ENCODE data around the gene SIRT7.
A peak's percentile ranks its signal among the peaks of the same experiment; 100 is the strongest.

The SIRT7 gene

DNA sequence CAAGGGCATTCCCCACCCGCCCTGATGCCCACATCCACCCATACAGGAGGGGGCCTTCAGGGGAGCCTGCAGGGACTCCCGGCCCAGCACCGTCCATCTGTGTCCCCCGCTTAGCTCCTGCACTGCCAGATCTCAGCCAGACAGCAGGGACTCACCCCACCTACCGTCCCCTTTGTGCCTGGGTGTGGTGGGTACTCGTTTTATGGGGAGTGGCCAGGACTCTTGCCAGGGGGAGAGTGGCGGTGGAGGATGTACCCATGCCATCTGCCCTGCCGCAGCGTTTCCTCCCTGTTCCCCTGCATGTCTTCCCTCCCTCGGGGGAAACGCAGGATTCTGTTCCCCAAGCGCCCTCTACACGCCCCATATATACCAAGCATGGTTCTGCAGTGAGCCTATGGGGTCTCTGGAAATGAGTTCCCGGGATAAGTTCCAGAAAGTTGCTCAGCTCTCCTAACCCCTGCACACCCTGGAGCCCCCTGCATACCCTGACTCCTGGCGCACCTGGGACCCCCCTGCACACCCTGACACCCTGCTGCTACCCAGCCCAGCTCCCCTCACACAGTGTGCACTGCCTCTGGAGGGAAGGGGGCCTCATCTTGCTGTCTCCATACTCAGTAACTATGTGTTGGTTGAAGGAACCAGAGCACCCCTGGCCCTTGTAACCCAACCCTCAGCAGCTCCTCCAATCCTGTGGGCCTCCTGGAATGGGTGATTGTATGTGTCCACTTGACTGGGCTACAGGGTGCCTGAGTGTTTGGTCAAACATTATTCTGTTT is 13.8 kb upstream of the SIRT7 start:
- no peak for DNase-seq

DNA sequence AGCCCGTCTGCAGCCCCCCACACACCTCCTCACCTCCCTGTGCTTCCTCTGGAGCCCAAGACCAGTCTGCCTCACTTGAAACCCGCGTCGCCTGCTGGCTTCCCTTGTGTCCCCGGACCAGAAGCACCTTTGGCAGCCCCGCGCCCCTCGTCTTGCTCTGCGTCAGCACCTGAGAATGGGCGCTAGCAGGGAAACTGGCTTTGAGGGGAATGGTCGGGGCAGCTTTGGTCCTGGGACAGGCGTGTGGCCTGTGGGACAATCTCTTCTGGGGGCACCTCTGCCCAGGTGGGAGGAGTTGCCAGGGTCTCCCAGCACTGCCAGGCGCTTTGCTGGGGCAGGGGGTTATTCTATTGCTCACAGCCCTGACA is 13.2 kb upstream of the SIRT7 start:
- DNase-seq: no peak

DNA sequence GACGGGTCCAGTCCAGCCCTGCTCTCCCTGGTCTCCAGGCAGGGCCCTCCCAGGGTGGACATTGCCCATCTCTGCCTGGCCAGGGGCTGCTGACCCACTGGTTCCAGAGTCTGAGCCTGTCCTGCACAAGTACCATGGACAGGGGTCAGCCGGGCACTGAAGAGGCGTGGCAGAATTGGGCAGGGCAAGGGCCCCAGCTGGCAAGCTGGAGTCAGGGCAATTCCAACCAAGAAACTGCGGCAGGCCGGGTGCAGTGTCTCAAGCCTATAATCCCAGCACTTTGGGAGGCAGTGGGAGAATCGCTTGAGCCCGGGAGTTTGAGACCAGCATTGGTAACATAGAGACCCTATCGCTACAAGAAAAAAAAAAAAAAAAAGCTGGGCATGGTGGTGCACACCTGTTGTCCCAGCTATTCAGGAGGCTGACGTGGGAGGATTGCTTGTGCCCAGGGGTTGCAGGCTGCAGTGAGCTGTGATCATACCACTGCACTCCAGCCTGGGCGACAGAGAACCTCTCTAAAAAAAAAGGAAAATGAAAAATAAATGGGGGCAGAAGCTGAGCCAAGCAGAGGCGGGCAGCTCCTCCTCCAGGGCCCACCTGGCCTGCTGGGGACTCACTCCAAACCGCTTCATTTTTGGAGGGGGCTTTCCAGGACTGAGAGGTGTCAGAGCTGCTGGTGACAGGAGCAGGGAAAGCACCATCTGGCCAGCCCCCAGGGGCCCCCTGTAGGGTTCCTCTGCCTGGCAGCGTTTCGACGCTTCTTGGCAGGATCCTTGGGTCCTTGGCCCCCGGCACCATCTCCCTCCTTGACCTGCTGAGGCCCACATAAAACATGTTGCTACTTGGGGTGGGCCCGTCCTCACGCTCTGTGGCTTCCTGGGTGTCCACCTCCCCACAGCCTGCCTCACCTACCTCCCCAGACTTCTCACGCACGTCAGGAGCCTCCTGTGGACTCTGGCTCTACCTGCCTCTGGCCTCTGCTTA is 12.5 kb upstream of the SIRT7 start:
- no peak for DNase-seq

DNA sequence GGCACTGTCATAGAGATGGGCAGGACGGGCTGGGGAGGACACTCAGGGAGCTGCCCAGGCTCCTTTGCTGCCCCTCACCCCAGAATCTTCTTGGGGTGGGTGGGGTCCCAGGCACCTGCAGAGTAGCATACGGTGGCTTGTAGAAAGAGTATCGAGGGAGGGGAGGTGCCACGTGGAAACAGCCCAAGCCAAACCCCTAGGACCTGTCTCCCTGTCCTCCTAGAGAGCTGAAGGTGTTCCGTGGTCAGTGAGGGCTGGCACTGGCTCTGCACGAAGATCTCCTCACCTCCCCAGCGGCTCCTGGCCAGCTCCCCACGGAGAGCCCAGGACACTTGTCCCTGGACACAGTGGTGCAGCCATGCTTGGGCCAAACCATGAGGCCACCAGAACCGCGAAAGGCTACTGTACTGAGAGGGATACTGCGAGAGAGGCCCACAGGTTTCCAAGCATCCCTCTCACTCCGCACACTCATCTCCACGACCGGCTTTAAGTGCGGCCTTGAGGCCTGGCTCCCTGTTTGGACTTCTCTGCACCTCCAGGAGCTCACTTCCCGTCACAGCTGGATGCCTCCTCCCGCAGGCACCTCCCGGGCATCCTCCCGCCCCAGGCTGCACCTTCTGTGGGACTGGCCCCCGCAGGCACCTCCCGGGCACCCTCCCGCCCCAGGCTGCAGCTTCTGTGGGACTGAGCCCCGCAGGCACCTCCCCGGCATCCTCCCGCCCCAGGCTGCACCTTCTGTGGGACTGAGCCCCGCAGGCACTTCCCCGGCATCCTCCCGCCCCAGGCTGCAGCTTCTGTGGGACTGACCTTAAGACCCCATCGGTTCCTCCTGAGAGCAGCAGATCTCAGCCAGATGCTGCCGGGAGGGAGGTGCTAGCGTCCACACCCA is 11.5 kb upstream of the SIRT7 start:
- no peak for DNase-seq

DNA sequence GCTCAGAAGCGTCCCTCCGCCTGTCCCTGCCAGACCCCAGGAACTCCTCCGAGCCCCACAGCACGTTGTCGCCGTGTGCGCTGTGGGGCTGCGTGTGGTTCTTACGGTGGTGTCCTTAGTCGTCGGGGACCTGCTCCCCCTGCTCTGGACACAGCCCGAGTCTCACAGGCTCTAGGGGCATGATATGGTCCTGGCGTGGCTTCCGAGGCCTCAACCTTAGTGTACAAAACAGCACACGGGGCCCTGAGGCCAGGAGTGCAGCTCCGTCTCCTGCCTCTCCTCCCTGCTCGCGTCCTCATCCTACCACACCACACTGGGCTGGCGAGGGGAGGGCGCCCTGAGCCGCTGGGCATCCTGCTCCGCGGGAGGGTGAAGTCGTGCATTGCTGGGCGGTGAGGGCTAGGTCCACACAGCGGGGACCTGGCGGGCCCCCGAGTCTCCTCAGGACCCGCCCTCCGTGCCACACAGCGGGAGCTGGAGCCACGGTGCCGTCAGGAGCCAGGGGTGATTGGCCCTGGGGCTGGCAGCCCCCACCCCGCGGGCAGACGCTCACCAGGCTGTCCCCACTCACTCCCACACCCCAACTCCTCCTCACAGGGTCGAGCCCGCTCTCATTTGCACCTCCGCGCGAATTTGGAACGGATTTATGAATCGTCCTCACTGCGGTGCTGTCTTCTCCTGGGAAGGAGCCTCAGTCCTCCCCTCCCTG is 10.7 kb upstream of the SIRT7 start:
- DNase-seq: no peak

DNA sequence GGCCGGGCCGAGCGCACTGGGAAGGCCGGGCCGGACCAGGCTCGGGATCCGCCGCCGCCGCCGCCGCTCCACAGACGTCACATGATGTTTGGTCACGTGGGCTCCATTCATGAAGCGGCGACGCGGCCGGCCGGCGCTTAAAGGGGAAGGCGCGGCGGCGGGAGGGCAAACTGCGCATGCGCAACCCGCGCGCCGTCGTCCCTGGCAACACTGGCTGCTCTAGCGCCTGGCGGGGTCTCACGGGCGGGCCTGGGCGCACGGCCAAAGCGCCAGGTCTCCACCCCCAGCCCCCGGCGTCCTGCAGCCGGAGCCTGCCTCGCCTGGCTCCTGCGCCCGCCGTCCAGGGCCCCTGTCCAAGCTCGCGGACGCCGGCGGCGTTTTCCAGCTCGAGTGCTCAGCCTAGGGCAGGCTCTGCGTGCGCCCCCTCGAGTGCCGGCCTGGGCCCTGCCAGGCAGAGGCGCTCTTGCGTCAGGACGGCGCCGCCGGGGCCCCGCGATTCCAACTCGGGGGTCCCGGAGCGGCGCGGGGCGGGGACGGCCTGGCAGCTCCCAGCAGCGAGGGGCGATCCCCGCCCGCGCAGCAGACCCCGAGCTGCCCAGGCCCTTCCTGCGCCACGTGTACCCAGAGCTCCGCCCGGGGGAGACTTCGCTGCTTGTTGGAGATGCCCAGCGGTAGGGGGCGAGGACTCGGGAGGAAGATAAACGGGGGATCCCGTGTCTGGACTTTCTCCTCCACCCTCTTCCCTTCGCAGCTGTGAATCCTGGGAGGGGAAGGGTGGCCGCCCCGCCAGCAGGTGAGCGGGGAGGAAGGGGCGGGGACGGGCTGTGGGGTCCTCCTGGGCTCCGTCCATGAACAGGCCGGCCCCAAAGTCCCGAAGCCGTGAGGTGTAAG is 9.9 kb upstream of the SIRT7 start, which contains the start of gene MAFG:
Gene MAFG (minus strand): TSS at position 83 of the 891 bp plus-strand sequence. CDS start 4,550 bp downstream, outside the sequence.
- DNase-seq: peak; percentile 79

DNA sequence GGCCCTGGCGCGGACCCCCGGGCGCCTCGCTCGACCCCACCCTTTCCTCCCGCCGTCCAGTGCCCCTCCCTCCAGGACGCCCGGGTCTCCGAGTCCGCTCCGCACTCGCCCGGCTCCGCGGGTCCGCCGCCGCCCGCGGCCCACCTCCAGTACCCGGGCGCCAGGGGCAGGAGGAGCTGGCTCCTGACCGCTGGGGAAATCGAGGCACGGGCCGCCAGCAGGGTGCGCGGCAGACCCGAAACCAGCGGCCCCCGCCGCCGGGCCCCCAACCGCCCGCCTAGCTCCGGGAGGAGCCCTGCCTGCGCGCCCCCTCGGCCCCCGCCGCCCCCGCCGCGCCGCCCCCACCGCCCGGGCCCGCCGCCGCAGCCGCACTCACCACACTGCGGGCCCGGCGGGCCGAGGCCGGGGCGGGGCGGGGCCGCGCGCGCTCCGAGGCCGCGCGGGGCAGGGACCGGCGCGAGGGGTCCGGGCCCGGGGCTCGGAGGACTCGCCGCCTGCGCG is 9.2 kb upstream of the SIRT7 start:
- no peak for DNase-seq

DNA sequence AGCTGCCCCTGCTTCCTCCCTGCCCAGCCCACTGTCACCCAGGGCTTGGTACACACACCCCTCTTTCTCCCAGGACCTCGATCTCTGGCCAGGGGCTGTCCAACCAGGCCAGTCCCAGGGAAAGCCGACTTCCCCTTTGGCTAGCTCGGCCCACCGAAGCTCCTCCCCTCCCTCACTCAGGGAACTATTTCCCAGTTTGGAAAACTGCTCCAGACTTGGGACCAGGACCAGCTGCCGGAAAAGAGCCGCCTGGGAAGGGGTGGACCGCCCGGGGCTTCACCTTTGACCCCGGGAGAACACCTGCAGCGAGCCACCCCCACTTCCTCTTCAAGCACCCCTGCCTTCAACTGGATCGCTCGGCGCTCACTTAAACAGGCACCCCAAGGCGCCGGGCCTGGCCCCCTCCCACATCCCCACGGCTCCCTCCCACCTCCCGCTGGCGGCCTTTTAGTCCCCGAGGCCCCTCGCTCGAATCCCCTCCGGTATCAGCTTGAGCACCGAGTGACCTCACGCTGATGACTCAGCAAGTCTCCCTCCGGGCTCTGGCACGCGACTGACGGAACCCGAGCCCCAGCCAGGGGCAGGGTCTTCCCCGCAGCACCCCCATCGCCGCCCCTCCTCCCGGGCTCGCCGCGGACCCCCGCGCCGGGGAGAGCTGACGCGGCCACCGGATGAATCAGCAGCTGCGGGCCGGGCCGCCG is 8.6 kb upstream of the SIRT7 start:
- DNase-seq: peak; percentile 57

DNA sequence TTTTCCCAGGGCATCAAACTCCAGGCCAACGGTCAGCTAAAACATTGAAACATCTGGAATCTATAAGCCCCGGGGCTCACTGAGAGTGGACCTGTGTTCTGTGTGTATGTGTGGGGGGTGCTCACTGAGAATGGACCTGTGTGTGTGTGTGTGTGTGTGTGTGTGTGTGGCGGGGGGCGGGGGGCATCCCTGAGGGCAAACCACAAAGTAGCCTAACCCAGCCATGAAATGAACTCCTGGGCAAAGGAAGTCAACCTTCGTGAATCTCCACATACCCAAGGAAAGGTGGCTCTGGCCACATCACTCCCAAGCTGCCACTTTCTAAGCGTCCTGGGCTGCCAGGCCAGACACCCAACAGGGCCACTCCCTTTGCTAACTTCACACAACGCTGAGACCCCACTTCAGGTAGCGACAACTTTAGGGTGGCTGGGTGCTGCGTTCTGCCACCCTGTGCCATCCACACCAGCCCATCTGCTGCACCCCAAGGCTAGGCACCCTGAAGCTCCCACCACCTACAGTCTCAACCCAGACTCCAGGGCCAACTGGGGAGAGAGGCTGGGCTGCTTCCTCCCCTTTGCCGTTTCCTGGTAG is 8.0 kb upstream of the SIRT7 start:
- no peak for DNase-seq

DNA sequence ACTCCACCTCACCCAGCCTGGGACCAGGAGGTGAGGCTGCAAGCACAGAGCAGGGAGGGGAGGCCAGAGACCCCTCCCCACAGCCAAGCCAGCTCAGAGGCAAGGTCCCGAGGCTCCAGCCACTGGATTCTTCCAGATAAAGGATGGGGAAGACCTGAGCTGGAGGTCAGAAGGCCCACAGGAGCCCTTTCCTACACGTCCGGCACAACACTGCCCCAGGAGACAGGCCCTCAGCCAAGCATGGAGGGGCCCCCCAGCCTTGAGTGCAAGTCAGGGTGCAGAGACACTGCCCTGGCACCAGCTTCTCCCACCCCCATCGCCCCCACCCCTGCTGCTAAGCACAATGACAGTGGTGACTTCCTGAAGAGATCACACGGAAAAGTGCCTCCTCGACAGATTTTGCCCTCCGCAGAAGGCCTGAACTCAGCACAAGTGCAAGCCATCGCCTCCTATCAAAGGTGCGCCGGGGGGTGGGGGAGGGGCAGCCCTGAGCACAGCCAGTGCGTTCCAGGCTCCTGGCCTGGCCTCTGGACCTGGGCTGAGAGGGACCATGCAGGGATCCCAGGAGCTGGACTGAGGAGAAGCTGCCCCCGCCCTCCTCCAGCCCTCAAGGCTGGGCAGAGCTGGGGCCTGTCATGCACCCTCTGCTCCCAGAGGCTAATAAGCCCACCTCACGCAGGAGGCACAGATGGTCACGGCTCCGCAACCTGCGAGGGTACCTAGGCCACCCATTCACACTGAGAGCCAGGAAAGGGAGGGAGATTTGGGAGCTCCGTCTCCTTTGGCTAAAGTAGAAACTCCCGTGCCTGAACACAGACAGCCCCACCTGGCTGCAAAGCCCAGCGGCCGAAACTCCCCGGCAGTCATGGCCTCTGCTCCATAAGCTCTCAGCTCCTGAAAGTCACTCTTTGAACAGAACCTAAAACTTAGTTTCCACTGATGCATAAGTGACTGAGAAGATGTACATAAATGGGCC is 6.9 kb upstream of the SIRT7 start:
- DNase-seq: no peak

DNA sequence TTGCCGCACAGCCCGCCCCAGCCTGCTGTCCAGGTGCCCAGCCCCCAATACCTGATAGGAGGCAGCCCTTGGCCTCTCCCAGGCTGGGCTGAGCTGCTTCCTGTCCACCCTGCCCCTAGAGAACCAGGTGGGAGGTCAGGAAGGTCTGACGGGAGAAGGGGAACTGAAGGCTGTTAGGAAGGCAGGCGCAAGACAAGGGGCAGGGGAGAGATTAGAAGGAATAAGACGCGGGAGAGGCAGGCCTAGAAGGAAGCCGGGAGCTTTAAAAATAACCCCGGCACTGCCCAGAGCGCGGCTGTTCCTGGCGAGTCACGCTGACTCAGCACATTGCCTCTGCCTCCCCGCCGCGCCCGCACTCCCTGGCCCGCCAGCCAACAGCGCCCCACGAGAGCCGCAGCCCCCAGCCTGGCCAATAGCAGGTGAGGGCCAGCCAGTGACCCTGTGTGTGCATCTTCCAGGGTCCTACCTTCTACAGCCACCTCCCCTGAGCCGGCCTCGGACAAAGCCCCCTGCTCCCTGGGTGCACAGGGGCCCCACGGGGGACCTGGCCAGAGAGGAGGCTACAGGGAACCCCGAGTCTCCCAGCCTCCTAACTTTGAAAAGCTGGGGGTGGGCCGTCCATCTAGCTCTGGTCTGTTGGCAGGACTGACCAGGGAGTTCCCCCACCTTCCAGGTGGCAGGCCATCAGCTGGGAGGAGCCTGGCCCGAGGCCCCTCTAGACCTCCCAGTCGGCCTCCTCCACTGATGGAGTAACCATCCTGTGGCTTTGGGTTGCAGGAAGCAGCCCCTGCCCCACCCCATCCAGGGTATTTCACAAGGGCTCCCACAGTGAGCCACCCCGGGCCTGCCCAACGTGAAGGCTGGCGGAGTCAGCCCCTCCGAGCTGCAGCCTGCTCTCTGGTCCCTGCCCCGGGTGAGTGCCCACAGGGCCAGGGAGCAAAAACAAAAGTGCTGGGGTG is 5.6 kb upstream of the SIRT7 start:
- DNase-seq: peak; percentile 30

DNA sequence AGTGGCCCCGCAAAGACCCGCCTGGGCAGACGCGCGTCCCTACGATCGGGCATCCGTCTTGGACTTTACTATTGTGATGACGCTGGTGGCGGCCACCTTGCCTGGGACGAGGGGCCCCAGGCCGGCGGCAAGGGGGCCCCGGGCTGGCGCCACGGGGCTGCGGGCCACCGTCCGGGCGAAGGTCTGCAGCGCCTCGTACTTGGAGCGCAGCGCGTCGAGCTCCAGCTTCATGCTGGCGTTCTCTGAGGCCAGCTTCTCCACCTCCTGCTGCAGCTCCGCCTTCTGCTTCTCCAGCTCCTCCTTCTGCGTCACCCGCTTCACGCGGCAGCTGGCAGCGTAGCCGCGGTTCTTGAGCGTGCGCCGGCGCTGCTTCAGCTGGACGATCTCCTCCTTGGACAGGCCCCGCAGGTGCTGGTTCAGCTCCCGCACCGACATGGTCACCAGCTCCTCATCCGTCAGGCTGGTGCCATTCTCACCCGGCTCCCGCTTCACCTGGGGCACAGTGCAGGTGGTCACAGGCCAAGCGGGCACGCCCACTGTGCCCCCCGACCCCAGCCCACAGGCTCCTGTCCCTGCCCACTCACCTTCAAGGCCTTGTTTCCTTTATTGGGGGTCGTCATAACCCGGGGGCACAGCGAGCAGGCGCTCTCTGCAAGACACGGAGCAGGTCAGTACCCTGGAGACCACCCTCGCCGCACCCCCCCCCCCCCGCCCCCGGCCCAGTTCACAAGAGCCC is 4.8 kb upstream of the SIRT7 start:
- no peak for DNase-seq

DNA sequence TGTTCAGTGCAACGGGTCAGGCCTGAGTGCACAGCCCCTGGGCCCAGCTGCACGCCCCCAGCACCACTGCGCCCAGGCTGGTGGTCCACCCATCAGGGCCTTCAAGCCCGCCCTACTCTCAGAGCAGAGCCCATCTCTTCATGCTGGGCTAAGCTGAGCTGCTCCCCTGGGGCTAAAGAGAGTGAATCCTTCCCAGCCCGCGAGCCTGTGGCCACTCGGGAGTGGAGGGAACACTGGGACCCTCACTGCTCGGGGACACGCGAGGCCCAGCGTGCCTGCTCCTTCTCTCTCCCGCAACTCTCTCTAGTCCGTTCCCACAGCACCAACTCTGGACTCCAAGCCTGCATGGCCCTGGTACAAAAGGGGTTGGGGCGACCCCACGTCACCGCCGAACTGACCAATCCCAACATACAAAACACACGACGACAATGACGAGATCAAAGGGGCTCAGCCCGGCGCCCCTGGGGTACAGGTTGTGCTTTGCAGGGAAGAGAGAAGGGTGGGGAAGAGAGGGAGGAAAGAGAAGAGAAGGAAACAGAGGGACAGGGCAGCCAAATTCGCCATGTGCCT is 4.1 kb upstream of the SIRT7 start:
- DNase-seq: no peak

DNA sequence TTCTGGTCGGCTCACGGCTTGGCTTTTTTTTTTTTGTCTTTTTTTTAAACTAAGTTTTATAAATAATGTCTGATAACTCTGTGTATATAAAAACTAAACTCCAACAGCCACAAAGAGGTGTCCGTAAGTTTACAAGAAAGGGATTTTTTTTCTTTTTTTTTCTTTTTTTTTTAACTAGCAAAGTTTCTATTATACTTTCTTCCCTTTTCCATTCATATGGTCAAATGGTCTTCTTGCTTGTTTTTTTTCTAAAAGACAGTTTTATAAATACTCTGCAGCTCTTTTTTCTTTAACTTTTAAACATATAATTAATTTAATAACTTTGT is 3.5 kb upstream of the SIRT7 start:
- DNase-seq: no peak

DNA sequence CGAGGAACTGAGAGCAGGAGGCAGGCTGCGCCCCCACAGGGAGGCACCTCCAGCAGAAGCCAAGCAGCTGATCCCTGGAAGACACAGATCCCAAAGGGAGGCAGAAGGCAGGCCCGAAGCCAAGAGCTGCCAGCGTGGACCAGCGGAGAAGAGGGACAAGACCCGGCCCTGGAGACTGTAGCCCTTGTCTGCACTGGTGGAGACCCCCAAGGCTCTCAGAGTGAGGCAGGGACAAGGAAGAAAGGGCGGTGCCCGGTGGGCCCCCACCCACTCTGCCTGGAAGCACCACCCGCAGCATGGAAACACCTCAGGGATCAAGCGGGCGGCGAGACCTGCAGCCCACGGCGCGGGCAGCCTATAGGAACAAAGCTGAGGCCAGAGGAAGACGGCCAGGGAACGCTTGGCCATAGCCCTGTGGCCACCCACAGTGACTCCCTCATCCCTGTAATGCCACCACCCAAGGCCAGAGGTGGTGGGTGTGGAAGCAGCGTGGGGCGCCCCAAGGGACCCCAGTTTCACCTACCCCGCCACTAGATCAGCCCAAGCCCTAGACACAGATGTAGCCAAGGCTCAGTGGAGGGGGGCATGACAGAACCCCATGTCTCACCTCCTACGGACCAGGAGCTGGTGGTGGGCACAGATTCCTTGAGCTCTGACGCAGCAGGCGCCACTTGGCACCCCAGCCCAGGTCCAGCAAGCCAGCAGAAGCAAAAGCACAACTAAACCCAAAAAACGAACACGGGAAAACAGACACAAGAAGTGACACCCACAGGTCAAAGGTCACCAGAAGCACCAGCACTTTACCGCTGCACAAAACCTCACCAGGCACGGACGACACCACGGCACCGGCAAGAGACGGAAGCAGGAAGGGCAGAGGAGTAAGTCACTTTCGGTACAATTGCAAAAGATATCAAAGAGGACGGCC is 2.9 kb upstream of the SIRT7 start:
- no peak for DNase-seq
